Activated T-cell treated with anti-CD3 and anti-CD28 coated beads, Interleukin-2, amount 50 U/mL, for 24 hours (primary cell): Measurements from ENCODE around the gene IGSF1.

Source experiments
- DNase-seq: peaks from one replicate; pipeline ENCODE4 v3.0.0-alpha.2; 2020
- H3K27ac Mint-ChIP-seq: 2 replicates; pipeline ENCODE4 v1.8.0; 2020; ENCODE audit warnings: mild to moderate bottlenecking, mixed read lengths
- H3K27me3 Mint-ChIP-seq: 2 replicates; pipeline ENCODE4 v1.8.0; 2020; ENCODE audit warnings: mixed read lengths
- H3K36me3 Mint-ChIP-seq: 2 replicates; pipeline ENCODE4 v1.8.0; 2020; ENCODE audit warnings: low read depth, mixed read lengths
- H3K4me1 Mint-ChIP-seq: 2 replicates; pipeline ENCODE4 v1.8.0; 2020; ENCODE audit warnings: low read depth, mixed read lengths
- H3K4me3 Mint-ChIP-seq: 2 replicates; pipeline ENCODE4 v1.8.0; 2020; ENCODE audit warnings: mild to moderate bottlenecking, moderate library complexity, mixed read lengths
- H3K9me3 Mint-ChIP-seq: 2 replicates; pipeline ENCODE4 v1.8.0; 2020; ENCODE audit warnings: mixed read lengths

IGSF1 gene

DNA sequence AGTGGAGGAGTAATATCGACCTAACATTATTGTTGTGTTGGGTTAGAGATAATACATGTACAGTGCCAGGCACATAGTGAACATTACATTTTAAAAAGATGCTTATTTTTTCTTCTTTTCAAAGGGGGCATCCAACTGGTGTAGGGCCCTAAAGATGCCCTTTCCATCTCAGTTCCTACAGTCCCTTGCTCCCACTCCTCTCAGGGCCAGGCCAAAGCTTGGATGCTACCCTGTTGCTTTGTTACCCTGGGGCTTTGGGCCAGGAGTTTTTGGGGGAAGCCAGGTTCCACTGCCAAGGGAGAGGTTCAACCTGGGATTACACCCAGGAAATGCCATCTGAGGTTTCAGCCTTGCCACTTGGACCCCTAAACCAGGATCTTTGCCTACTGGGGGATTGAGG is 918 bp downstream of the IGSF1 start:
- no peak for DNase-seq
- Mint-ChIP-seq H3K36me3 (no peaks in the 10 kb centered on the region), H3K4me3 (no peak overlapping the region), H3K9me3 (no peaks in the 10 kb centered on the region), H3K27ac (no peak overlapping the region), H3K27me3 (peaks cover 77% of the 10 kb centered on the region), H3K4me1 (peaks cover 2% of the 10 kb centered on the region)

DNA sequence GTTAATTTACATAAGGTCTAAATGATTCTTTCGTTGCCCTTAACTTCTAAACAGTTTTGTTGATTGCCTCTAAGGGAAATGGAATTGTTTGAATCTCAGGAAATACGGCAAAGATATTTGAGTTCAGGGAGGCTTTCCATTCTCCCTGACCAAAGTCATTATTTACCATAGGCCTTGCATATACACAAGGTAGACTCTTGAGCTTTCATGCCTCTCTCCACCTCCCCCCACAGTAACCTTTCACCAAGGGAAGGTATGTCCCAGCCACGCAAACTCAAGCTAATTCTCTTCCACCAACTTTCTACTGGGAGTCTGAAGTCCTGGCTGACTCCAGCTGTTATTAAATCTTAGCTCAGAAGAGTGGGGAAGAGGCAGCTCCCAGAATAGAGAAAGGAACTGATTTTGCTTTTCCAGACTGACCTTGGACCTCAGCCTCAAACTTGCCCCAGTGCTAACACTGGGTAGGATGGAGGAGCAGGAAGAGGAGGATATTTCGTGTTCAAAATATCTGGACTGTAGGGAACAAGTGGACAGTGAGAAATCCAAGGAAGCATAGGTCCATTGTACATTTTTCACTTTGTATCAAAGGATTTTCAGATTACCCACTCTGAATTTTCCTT is 1.4 kb downstream of the IGSF1 start:
- Mint-ChIP-seq H3K36me3 (no peaks in the 10 kb centered on the region), H3K4me1 (peaks cover 2% of the 10 kb centered on the region), H3K4me3 (no peak overlapping the region), H3K9me3 (no peaks in the 10 kb centered on the region), H3K27ac (no peak overlapping the region), H3K27me3 (peaks cover 76% of the 10 kb centered on the region)
- no peak for DNase-seq

DNA sequence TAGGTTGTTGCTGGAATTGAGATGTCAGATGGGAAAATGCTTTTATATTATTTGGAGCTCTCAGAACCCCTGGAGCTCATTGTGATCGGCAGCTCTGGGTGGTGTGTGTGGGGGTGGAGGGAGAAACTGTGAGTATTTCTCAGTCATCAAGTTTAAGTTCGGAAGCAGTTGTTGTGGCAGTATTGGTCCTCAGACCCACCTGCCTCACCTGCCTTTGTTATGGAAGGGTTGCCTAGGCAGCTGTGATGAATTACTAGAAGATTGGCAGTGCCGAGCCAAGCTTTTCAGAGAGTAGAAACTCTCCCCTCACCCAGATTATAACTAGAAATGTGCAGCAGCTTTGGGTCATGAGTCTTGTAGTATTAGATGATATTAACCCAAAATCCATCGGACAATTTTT is 9.5 kb downstream of the IGSF1 start:
- H3K36me3 Mint-ChIP-seq, result no peaks in the 10 kb centered on the region
- no peak overlapping the region for H3K4me3 Mint-ChIP-seq
- DNase-seq, result no peak
- H3K9me3 Mint-ChIP-seq, result no peaks in the 10 kb centered on the region
- peaks cover 55% of the 10 kb centered on the region for H3K27me3 Mint-ChIP-seq
- no peaks in the 10 kb centered on the region for H3K4me1 Mint-ChIP-seq
- H3K27ac Mint-ChIP-seq, result no peak overlapping the region

DNA sequence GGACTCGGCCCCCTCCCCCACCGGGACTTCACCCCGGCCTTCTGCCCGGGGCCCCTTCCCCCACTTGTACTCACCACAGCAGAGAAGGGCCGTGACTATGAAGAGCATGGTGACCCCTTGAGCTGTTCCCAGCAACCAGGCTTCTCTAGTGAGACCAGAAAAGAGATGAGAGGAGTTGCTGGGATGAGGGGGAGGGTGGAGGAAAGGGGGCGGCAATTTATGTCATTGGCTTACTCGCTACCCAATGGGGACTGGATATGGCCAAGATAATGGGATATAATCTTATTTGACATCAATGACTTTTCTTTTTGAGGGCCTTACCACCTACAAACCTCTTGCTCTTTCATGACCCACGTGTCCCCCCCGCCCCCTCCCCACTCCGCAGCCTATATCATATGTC is 9.9 kb downstream of the IGSF1 start:
- DNase-seq, result no peak
- Mint-ChIP-seq H3K9me3 (no peaks in the 10 kb centered on the region), H3K27ac (no peak overlapping the region), H3K27me3 (peaks cover 57% of the 10 kb centered on the region), H3K4me1 (no peaks in the 10 kb centered on the region), H3K4me3 (no peak overlapping the region), H3K36me3 (no peaks in the 10 kb centered on the region)

DNA sequence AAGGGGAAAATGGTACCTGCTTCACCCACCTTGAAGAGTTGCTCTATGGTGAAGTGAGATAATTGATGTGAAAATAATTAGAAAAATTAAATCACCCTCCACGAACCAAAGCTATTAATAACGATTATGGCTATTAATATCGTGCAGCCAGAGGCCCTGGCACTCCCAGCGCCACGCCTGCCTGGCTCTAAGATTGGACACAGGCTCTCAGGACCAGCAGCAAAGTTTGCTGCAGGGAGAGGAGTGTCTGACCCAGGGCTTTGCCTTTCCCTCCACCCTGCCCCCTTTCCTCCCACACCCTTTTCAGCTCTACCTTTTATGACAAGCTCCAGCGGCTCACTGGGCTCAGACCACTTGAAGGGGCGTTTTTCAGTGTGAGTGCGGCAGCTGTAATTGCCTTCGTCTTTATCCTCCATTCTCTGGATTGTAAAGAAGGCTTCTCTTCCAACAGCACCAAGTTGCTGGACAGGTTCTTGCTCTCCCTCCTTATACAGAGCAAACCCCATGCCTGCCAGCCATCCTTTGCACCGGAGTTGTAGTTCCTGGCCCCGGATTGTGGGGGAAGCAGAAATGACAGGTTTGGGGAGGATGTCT is 11.5 kb downstream of the IGSF1 start:
- H3K4me3 Mint-ChIP-seq, result no peak overlapping the region
- H3K27me3 Mint-ChIP-seq, result peaks cover 68% of the 10 kb centered on the region
- no peaks in the 10 kb centered on the region for H3K9me3 Mint-ChIP-seq

DNA sequence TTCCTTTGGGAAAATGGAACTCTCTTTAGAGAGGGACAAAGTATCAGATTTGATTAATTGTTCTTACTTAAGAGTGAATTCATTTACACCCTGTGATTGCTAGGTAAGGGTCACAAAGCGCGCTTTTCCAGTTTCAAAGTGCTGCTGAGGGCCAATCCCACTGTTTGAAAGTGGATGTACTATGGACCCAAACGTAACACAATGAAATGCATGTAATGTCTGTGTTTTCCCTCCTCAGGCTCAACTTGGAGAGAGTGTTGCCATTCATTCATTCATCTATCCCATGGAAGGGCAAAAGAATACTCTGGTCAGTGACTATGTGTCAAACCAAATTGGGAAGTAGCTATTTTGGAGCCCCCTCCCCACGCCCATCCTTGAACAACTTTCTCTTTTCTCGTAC is 16.1 kb downstream of the IGSF1 start:
- no peaks in the 10 kb centered on the region for H3K36me3 Mint-ChIP-seq
- no peak overlapping the region for H3K27ac Mint-ChIP-seq
- peaks cover 45% of the 10 kb centered on the region for H3K27me3 Mint-ChIP-seq
- no peak for DNase-seq
- no peak overlapping the region for H3K4me3 Mint-ChIP-seq
- H3K9me3 Mint-ChIP-seq, result no peaks in the 10 kb centered on the region
- H3K4me1 Mint-ChIP-seq, result no peaks in the 10 kb centered on the region

More for the DNA sequence above, 11.5 kb downstream of the IGSF1 start:
- no peak for DNase-seq
- H3K4me1 Mint-ChIP-seq, result no peaks in the 10 kb centered on the region
- H3K27ac Mint-ChIP-seq, result no peak overlapping the region
- no peaks in the 10 kb centered on the region for H3K36me3 Mint-ChIP-seq

DNA sequence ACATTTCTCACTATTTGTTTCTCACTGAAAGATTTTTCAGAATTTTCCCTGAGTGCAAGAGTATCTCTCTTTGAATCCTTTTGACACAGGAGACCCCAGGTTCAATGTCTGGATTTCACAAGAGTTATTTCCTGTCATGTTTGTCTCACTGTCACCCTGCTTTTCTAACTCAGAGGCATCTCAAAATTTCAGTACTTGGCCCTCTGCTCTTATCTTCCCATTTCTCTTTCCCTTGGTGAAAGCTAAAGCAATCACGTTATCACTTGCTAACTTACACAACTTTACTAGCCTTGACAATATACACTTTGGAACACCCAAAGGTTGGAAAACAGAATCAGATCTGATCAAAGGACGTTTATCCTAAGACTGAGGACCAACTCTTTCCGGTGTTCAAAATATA is 17.3 kb downstream of the IGSF1 start:
- Mint-ChIP-seq H3K4me1 (no peaks in the 10 kb centered on the region), H3K27ac (no peak overlapping the region), H3K9me3 (no peaks in the 10 kb centered on the region), H3K4me3 (no peak overlapping the region), H3K27me3 (peaks cover 39% of the 10 kb centered on the region), H3K36me3 (no peaks in the 10 kb centered on the region)
- no peak for DNase-seq

DNA sequence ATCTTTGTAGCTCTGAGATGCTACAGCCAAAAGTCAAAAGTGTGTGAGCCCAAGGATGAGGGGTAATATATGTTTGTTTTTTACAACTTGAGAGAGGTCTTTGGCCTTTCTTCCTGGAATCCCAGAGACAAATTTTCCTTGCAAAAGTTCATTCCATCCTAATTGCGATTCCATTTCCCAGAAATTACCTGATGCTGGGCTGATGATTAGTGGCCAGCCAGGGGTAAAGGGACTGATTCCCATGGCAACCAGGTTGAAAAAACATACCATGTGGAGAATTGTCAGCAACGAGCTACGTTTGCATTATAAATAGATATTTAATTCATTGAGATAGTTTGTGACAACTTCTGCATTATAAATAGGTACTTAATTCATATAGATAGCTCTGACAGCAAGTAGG is 17.8 kb downstream of the IGSF1 start:
- no peak overlapping the region for H3K4me3 Mint-ChIP-seq
- no peaks in the 10 kb centered on the region for H3K4me1 Mint-ChIP-seq
- H3K36me3 Mint-ChIP-seq, result no peaks in the 10 kb centered on the region
- peaks cover 39% of the 10 kb centered on the region for H3K27me3 Mint-ChIP-seq
- no peak overlapping the region for H3K27ac Mint-ChIP-seq
- H3K9me3 Mint-ChIP-seq, result no peaks in the 10 kb centered on the region
- DNase-seq, result no peak

DNA sequence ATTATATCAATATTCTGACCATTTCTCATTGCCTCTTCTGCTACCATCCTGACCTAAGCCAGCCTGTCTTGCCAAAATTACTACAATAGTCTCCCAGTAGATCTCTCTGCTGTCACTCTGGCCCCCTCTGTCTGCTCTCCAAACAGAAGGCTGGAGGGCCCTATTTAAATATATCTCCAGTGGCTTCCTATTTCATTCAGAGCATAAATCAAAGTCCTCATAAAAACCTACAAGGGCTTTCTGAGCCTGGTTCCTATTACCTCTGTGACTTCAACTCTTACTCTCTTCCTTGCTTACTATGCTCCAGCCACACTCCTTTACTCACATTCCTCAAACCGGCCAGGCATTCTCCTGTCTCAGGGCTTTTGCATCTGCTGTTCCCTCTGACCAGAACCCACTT is 19.0 kb downstream of the IGSF1 start:
- Mint-ChIP-seq H3K4me3 (no peak overlapping the region), H3K9me3 (no peaks in the 10 kb centered on the region), H3K4me1 (no peaks in the 10 kb centered on the region), H3K36me3 (no peaks in the 10 kb centered on the region), H3K27me3 (peaks cover 47% of the 10 kb centered on the region), H3K27ac (no peak overlapping the region)
- DNase-seq, result no peak

DNA sequence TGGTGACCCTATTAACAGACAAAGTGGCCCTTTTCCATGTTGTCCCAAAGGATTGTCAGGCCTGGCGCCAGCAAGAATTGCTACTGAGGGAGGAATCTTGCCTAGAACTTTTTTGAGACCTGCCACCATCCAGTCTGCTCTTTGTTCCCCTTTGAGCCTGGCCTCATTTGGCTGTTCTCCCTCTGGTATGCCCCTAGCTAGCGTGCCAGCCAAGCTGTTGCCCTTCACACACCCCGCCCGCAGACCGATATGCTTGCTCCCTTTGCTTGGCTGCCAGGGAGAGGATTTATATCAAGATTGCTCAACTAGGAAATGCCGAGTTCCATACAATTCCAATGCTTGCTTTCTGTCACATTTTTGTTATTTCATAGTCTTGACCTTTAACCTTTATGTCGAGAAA is 24.4 kb downstream of the IGSF1 start:
- Mint-ChIP-seq H3K36me3 (no peaks in the 10 kb centered on the region), H3K4me3 (no peak overlapping the region), H3K27ac (no peak overlapping the region), H3K9me3 (no peaks in the 10 kb centered on the region), H3K27me3 (peaks cover 56% of the 10 kb centered on the region), H3K4me1 (peaks cover 4% of the 10 kb centered on the region)
- no peak for DNase-seq

DNA sequence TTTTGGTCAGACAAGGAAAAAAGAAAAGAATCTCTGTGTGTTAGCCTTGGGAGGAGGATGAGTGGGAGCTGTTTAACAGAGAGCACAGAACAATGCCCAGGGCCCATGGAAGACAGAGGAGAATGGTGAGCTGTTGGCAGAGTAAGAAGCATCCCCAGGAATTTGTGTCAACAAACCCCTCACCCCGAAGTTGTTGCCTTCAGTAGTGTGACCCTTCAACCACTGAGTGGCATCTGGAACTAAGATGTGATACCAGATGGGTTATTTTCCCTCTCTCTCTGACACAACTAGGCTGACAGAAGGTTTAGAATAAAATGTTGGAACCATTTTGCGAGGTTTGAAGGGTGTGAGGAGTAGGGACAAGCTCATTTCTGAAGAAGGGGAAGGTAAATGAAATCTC is 25.1 kb downstream of the IGSF1 start:
- no peak overlapping the region for H3K27ac Mint-ChIP-seq
- no peak overlapping the region for H3K4me3 Mint-ChIP-seq
- no peaks in the 10 kb centered on the region for H3K36me3 Mint-ChIP-seq
- no peaks in the 10 kb centered on the region for H3K9me3 Mint-ChIP-seq
- peaks cover 4% of the 10 kb centered on the region for H3K4me1 Mint-ChIP-seq
- H3K27me3 Mint-ChIP-seq, result peaks cover 61% of the 10 kb centered on the region
- no peak for DNase-seq

DNA sequence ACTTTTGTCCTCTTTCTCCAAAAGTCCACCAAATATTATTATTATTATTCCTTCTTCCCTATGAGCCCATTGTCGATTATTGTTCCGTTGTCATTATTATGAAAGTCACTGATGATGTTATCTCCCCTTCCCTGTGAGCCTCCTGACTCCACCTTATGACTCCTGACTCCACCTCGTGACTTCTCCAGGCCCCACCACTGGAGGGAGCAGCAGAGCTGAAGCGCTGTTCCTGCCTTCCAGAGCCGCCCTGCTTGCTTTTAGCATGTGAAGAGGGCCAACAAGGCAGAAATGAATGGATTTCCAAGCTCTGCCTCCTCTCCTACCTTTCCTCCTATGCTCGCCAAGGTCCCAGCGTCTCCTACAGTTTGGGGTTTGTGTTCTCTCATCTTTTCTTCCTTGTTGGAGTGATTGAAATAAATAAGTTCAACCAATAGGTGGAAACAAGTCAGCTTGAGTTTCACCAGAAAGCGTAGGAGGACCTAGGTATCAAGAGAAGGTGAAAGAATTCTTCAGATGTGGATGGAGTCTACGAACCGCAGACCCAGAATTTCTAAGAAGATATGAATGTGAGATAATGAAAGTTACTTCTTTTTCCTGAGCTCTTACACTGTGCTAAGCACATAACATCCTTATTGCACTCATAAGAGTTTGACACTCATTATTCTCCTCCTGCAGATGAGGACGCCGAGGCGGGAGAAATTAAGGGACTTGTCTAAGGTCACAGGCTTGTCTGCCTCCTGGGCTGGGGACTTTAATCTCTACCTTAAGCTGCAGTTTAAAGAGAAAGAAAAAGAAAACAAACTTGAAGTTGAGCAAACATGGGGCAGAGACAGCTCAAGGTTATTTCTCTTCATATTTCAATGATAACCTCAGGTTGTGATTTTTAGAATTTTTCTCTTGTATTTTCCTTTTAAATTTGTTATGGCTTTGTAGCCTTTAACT is 26.1 kb downstream of the IGSF1 start:
- peaks cover 62% of the 10 kb centered on the region for H3K27me3 Mint-ChIP-seq
- DNase-seq, result peak; percentile 41
- H3K27ac Mint-ChIP-seq, result no peak overlapping the region
- peaks cover 4% of the 10 kb centered on the region for H3K4me1 Mint-ChIP-seq
- no peaks in the 10 kb centered on the region for H3K9me3 Mint-ChIP-seq
- H3K36me3 Mint-ChIP-seq, result no peaks in the 10 kb centered on the region
- no peak overlapping the region for H3K4me3 Mint-ChIP-seq

DNA sequence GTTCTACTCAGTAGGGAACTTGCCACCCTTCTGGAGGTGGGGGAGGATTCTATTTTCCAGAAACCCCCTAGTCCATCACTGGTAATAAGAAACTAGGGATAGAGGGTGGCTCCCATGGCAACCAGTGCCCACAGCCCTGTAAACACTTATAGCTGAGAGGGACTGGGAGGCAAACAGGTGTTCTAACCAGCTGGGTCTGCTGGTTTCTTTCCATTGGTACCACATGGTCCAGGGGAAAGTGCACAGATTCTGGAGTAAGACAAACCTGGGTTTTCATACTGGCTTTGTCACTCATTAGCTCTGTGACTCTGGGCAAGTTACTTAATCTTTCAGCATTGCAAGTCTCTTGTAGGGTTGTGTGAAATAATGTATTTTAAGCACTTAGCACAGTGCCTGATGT is 26.9 kb downstream of the IGSF1 start:
- Mint-ChIP-seq H3K9me3 (no peaks in the 10 kb centered on the region), H3K36me3 (no peaks in the 10 kb centered on the region), H3K27ac (no peak overlapping the region), H3K27me3 (peaks cover 68% of the 10 kb centered on the region), H3K4me3 (no peak overlapping the region), H3K4me1 (peaks cover 4% of the 10 kb centered on the region)
- no peak for DNase-seq

DNA sequence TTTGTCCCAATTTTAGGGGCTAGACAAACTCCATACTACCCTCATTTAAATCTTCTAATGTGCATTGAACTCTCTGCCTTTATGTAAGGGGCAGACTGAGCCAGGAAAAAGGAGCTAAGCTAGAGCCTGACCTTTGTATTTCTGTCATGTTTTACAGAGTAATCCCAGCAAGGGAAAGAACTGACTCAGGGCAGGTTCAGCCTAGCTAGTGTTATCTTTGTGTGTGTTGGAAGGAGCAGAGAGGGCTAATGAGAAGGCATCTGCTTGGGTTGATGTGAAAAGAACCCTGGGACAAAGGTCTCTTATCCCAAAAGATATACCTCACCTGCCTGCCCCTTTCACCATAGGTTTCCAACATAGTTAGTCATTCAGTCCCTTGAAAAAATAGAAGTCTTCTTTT is 31.7 kb downstream of the IGSF1 start:
- no peaks in the 10 kb centered on the region for H3K36me3 Mint-ChIP-seq
- H3K27ac Mint-ChIP-seq, result no peak overlapping the region
- no peak for DNase-seq
- H3K27me3 Mint-ChIP-seq, result peaks cover 64% of the 10 kb centered on the region
- no peaks in the 10 kb centered on the region for H3K4me1 Mint-ChIP-seq
- no peaks in the 10 kb centered on the region for H3K9me3 Mint-ChIP-seq
- no peak overlapping the region for H3K4me3 Mint-ChIP-seq
